ENCODE results near the gene ERN1. TPM values are rescaled to one million over a fixed set of nuclear protein-coding genes. Genes with fewer than 3 reads are reported as not detected.

The ERN1 gene
- total RNA-seq, 1 experiment from 2014 or later: 6.5 TPM

DNA sequence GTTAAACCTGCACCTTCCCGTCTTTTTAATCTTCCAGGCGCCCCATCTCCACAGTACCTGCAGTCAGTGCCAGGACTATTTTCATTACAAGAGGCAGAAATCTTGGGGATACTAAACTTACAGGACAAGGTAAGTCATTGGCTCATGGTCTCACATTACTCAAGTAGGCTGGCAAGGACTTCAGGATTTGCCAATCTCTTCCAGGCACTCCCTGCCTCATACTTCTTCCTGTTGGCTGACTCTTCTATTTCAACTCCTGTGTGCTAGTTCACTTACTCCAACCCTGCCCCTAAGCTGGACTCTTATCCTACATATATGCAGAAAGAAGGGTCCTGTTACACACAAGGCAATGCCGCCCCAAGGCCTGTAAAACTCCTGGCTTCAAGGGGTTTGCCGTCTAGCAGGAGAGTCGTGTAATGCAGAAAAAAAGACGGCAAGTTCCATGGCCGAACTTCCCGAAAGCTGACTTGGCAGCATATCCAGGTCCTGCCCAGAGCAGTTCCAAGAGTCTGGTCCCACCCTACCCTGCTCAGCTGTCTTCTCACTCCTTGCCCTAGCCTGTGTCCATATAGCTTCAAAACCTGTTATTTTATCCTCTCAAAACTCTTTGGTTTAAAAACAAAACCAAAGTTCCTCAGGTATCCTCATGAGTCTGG lies 14.8 kb downstream of the ERN1 start:
- H3K27me3 Mint-ChIP-seq (ENCODE audit: low read depth): no peaks in the 10 kb centered on the region
- DNase-seq (ENCODE audit: low spot score) (no peak), ATAC-seq (no peak)
- H3K4me3 Mint-ChIP-seq: no peak overlapping the region
- no peak overlapping the region; the same call in 1 of the 2 replicates for H3K27ac Mint-ChIP-seq
- no peaks in the 10 kb centered on the region for H3K36me3 Mint-ChIP-seq
- H3K4me1 Mint-ChIP-seq: peaks cover 7% of the 10 kb centered on the region
- POLR2A ChIA-PET: no interaction called here
- no peak for TF ChIP-seq ELF4 (CRISPR knock-in tag; IDR thresholded peaks at IDR 0.05; ENCODE audit: low read depth)
- no peak for TF ChIP-seq ZNF416 (CRISPR knock-in tag; IDR thresholded peaks at IDR 0.05)
- TF ChIP-seq, protein P1, sequence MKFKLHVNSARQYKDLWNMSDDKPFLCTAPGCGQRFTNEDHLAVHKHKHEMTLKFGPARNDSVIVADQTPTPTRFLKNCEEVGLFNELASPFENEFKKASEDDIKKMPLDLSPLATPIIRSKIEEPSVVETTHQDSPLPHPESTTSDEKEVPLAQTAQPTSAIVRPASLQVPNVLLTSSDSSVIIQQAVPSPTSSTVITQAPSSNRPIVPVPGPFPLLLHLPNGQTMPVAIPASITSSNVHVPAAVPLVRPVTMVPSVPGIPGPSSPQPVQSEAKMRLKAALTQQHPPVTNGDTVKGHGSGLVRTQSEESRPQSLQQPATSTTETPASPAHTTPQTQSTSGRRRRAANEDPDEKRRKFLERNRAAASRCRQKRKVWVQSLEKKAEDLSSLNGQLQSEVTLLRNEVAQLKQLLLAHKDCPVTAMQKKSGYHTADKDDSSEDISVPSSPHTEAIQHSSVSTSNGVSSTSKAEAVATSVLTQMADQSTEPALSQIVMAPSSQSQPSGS (CRISPR knock-in tag; IDR thresholded peaks at IDR 0.05; ENCODE audit: borderline replicate concordance, low read depth): no peak
- no peak for TF ChIP-seq NR1H2 (CRISPR knock-in tag; IDR thresholded peaks at IDR 0.05)
- no peaks in the 10 kb centered on the region for H3K9me3 Mint-ChIP-seq
- CTCF ChIA-PET: interaction anchor here (0.6 to 3.9 kb wide), 8 partner anchors 18 to 234 kb away, joined by 3 to 21 read pairs (median 4); no protein-coding TSS in a partner anchor

GRCh38 chr17:64113006-64113405 lies 16.9 kb downstream of the ERN1 start:
- CTCF ChIA-PET: interaction anchor here (1.3 kb wide), 1 partner anchor 49 kb away, joined by 6 read pairs; no protein-coding TSS in a partner anchor
- H3K27me3 Mint-ChIP-seq (ENCODE audit: low read depth): no peaks in the 10 kb centered on the region
- TF ChIP-seq, protein P2, sequence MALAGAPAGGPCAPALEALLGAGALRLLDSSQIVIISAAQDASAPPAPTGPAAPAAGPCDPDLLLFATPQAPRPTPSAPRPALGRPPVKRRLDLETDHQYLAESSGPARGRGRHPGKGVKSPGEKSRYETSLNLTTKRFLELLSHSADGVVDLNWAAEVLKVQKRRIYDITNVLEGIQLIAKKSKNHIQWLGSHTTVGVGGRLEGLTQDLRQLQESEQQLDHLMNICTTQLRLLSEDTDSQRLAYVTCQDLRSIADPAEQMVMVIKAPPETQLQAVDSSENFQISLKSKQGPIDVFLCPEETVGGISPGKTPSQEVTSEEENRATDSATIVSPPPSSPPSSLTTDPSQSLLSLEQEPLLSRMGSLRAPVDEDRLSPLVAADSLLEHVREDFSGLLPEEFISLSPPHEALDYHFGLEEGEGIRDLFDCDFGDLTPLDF (CRISPR knock-in tag; IDR thresholded peaks at IDR 0.05): no peak
- TF ChIP-seq HMGA2 (CRISPR knock-in tag; IDR thresholded peaks at IDR 0.05) (no peak), NR3C1 (CRISPR knock-in tag; conservative IDR thresholded peaks at IDR 0.05; ENCODE audit: low read depth) (no peak), TEAD1 (CRISPR knock-in tag; IDR thresholded peaks at IDR 0.05) (no peak), FOXJ3 (CRISPR knock-in tag; IDR thresholded peaks at IDR 0.05; ENCODE audit: borderline replicate concordance) (no peak), MXD4 (CRISPR knock-in tag; IDR thresholded peaks at IDR 0.05; ENCODE audit: borderline replicate concordance) (no peak)
- TF ChIP-seq, protein P3, sequence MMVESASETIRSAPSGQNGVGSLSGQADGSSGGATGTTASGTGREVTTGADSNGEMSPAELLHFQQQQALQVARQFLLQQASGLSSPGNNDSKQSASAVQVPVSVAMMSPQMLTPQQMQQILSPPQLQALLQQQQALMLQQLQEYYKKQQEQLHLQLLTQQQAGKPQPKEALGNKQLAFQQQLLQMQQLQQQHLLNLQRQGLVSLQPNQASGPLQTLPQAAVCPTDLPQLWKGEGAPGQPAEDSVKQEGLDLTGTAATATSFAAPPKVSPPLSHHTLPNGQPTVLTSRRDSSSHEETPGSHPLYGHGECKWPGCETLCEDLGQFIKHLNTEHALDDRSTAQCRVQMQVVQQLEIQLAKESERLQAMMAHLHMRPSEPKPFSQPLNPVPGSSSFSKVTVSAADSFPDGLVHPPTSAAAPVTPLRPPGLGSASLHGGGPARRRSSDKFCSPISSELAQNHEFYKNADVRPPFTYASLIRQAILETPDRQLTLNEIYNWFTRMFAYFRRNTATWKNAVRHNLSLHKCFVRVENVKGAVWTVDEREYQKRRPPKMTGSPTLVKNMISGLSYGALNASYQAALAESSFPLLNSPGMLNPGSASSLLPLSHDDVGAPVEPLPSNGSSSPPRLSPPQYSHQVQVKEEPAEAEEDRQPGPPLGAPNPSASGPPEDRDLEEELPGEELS (CRISPR knock-in tag; IDR thresholded peaks at IDR 0.05): no peak
- TF ChIP-seq, protein P4, sequence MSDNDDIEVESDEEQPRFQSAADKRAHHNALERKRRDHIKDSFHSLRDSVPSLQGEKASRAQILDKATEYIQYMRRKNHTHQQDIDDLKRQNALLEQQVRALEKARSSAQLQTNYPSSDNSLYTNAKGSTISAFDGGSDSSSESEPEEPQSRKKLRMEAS (CRISPR knock-in tag; IDR thresholded peaks at IDR 0.05): no peak
- TF ChIP-seq, protein P5, sequence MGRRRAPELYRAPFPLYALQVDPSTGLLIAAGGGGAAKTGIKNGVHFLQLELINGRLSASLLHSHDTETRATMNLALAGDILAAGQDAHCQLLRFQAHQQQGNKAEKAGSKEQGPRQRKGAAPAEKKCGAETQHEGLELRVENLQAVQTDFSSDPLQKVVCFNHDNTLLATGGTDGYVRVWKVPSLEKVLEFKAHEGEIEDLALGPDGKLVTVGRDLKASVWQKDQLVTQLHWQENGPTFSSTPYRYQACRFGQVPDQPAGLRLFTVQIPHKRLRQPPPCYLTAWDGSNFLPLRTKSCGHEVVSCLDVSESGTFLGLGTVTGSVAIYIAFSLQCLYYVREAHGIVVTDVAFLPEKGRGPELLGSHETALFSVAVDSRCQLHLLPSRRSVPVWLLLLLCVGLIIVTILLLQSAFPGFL (CRISPR knock-in tag; IDR thresholded peaks at IDR 0.05; ENCODE audit: borderline replicate concordance): no peak

DNA sequence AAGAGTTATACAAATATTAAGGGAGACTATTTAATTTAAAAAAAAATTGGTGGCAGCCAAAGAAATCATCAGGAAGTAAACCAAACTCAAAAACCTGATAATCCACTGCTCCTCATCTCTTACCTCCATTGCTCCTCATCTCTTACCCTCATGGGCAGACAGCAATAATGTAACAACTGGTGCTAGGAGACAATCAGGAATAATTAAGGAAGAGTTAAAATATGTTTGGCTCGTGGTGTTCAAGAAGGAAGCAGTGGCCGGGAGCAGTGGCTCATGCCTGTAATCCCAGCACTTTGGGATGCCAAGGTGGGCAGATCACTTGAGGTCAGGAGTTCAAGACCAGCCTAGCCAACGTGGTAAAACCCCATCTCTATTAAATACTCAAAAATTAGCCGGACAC lies 18.1 kb downstream of the ERN1 start:
- no peak for DNase-seq (ENCODE audit: low spot score)
- H3K4me1 Mint-ChIP-seq: peaks cover 16% of the 10 kb centered on the region
- no peak for ATAC-seq
- no peak overlapping the region for H3K4me3 Mint-ChIP-seq
- no peaks in the 10 kb centered on the region for H3K9me3 Mint-ChIP-seq
- no peaks in the 10 kb centered on the region for H3K36me3 Mint-ChIP-seq
- ChIA-PET POLR2A (no interaction called here), CTCF (interaction anchor here (1.3 kb wide), 1 partner anchor 48 kb away, joined by 6 read pairs; no protein-coding TSS in a partner anchor)
- H3K27ac Mint-ChIP-seq: no peak overlapping the region
- H3K27me3 Mint-ChIP-seq (ENCODE audit: low read depth): no peaks in the 10 kb centered on the region
- TF ChIP-seq, protein P1 (CRISPR knock-in tag; IDR thresholded peaks at IDR 0.05; ENCODE audit: borderline replicate concordance, low read depth): no peak
- TF ChIP-seq ATF1 (CRISPR knock-in tag; IDR thresholded peaks at IDR 0.05): no peak
- no peak for TF ChIP-seq ETV6 (CRISPR knock-in tag; IDR thresholded peaks at IDR 0.05)
- TF ChIP-seq, protein P6, sequence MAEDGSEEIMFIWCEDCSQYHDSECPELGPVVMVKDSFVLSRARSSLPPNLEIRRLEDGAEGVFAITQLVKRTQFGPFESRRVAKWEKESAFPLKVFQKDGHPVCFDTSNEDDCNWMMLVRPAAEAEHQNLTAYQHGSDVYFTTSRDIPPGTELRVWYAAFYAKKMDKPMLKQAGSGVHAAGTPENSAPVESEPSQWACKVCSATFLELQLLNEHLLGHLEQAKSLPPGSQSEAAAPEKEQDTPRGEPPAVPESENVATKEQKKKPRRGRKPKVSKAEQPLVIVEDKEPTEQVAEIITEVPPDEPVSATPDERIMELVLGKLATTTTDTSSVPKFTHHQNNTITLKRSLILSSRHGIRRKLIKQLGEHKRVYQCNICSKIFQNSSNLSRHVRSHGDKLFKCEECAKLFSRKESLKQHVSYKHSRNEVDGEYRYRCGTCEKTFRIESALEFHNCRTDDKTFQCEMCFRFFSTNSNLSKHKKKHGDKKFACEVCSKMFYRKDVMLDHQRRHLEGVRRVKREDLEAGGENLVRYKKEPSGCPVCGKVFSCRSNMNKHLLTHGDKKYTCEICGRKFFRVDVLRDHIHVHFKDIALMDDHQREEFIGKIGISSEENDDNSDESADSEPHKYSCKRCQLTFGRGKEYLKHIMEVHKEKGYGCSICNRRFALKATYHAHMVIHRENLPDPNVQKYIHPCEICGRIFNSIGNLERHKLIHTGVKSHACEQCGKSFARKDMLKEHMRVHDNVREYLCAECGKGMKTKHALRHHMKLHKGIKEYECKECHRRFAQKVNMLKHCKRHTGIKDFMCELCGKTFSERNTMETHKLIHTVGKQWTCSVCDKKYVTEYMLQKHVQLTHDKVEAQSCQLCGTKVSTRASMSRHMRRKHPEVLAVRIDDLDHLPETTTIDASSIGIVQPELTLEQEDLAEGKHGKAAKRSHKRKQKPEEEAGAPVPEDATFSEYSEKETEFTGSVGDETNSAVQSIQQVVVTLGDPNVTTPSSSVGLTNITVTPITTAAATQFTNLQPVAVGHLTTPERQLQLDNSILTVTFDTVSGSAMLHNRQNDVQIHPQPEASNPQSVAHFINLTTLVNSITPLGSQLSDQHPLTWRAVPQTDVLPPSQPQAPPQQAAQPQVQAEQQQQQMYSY (CRISPR knock-in tag; IDR thresholded peaks at IDR 0.05): no peak
- no peak for TF ChIP-seq GRHL2 (CRISPR knock-in tag; IDR thresholded peaks at IDR 0.05; ENCODE audit: insufficient replicate concordance, severe bottlenecking)
- TF ChIP-seq ZNF423 (CRISPR knock-in tag; IDR thresholded peaks at IDR 0.05): no peak
- no peak for TF ChIP-seq EMX1 (CRISPR knock-in tag; IDR thresholded peaks at IDR 0.05)

More at GRCh38 chr17:64113006-64113405, 16.9 kb downstream of the ERN1 start:
- Mint-ChIP-seq H3K4me1 (peaks cover 13% of the 10 kb centered on the region), H3K4me3 (no peak overlapping the region), H3K36me3 (no peaks in the 10 kb centered on the region), H3K9me3 (no peaks in the 10 kb centered on the region), H3K27ac (no peak overlapping the region)
- DNase-seq (ENCODE audit: low spot score) (no peak), ATAC-seq (no peak)
- POLR2A ChIA-PET: interaction anchor here (1.1 kb wide), 1 partner anchor 12 kb away, joined by 4 read pairs; no protein-coding TSS in a partner anchor

All from WTC11 (cell line).